Prostate gland (tissue), 2 donors: ENCODE measurements around the gene RIT1.

Experiments
- POLR2A ChIP-seq: fragments of 450-650 bp; IDR thresholded peaks from one replicate; pipeline ENCODE4 v1.6.1; 2016; ENCODE audit warnings: antibody characterized with exemption, mild to moderate bottlenecking
- TF ChIP-seq, protein P1 (sequence below), 4 experiments: fragments of 200-600 bp in 2 of 4; fragments of 450-650 bp in 2 of 4; sonication (generic) in 2 of 4; IDR thresholded peaks; 1 replicate in 3 of 4; 2 replicates in 1 of 4; pipeline ENCODE4 v1.5.1; 2016 to 2019; ENCODE audit warnings: antibody characterized with exemption in 4 of 4, mild to moderate bottlenecking in 2 of 4, moderate library complexity in 2 of 4

DNA sequence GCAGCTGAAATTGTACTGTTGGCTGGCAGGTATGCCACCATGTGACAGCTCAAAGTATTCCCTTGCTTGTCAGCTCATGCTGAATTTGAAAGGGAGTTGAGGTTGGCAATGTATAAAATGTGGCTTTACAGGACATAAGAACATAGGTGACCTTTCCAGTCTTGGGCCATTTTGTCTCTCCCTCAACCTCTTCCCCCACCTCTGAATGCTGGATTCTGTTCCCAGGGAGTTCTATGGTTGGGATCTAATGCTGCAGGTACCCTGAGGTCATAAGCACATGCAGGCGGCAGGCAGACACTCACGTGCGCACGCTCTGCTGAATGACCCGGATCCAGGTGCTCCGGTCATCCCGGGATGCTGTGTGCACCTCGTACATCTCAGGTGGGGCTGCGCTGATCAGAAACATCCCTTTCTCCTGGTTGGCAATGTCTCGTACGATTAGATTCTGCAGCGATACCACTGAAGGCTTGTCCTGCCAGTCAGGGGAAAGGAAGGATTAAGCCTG, 46.3 kb upstream of the RIT1 start:
- no peak for TF ChIP-seq POLR2A
- TF ChIP-seq, protein P1, sequence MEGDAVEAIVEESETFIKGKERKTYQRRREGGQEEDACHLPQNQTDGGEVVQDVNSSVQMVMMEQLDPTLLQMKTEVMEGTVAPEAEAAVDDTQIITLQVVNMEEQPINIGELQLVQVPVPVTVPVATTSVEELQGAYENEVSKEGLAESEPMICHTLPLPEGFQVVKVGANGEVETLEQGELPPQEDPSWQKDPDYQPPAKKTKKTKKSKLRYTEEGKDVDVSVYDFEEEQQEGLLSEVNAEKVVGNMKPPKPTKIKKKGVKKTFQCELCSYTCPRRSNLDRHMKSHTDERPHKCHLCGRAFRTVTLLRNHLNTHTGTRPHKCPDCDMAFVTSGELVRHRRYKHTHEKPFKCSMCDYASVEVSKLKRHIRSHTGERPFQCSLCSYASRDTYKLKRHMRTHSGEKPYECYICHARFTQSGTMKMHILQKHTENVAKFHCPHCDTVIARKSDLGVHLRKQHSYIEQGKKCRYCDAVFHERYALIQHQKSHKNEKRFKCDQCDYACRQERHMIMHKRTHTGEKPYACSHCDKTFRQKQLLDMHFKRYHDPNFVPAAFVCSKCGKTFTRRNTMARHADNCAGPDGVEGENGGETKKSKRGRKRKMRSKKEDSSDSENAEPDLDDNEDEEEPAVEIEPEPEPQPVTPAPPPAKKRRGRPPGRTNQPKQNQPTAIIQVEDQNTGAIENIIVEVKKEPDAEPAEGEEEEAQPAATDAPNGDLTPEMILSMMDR (IDR thresholded peaks at IDR 0.05) = no peak
